Hepatocyte (in vitro differentiated cells): Measurements from ENCODE around the gene NHERF2. TPM values are rescaled to one million over a fixed set of nuclear protein-coding genes. Genes with fewer than 3 reads are reported as not detected.

Experiments
- DNase-seq: peaks from one replicate; pipeline ENCODE4 v3.0.0-alpha.2; 2016; ENCODE audit warnings: low spot score
- H2AFZ ChIP-seq: fragments of 200-600 bp; sonication (generic); 2 replicates; pipeline ENCODE4 v1.6.0; 2016; ENCODE audit warnings: antibody characterized with exemption, mild to moderate bottlenecking
- H3K27ac ChIP-seq: fragments of 200-600 bp; sonication (generic); 2 replicates; pipeline ENCODE4 v1.5.1; 2016; ENCODE audit warnings: mild to moderate bottlenecking
- H3K27me3 ChIP-seq: fragments of 200-600 bp; sonication (generic); 2 replicates; pipeline ENCODE4 v1.6.1; 2016
- H3K36me3 ChIP-seq: fragments of 200-600 bp; sonication (generic); replicated peaks from 2 replicates; pipeline ENCODE4 v1.5.1; 2016; ENCODE audit warnings: low read depth; ENCODE audit not compliant: insufficient read depth
- H3K4me1 ChIP-seq: fragments of 200-600 bp; sonication (generic); 2 replicates; pipeline ENCODE4 v1.5.1; 2016; ENCODE audit warnings: mild to moderate bottlenecking, moderate library complexity; ENCODE audit not compliant: insufficient read depth
- H3K4me2 ChIP-seq: fragments of 200-600 bp; sonication (generic); 2 replicates; pipeline ENCODE4 v1.6.0; 2016
- H3K4me3 ChIP-seq: fragments of 200-600 bp; sonication (generic); 2 replicates; pipeline ENCODE4 v1.5.1; 2016; ENCODE audit warnings: mild to moderate bottlenecking
- H3K79me2 ChIP-seq: fragments of 200-600 bp; sonication (generic); 2 replicates; pipeline ENCODE4 v1.6.0; 2017; ENCODE audit warnings: mild to moderate bottlenecking
- H3K9me2 ChIP-seq: fragments of 200-600 bp; sonication (generic); replicated peaks from 2 replicates; pipeline ENCODE4 v1.6.0; 2017; ENCODE audit warnings: mild to moderate bottlenecking; ENCODE audit not compliant: insufficient read depth
- H3K9me3 ChIP-seq: fragments of 200-600 bp; sonication (generic); 2 replicates; pipeline ENCODE4 v1.5.1; 2016; ENCODE audit warnings: low read depth, mild to moderate bottlenecking
- H4K20me1 ChIP-seq: fragments of 200-600 bp; sonication (generic); 2 replicates; pipeline ENCODE4 v1.6.0; 2016; ENCODE audit warnings: mild to moderate bottlenecking; ENCODE audit not compliant: insufficient read depth, poor library complexity, severe bottlenecking
- CTCF ChIP-seq: fragments of 200-600 bp; sonication (generic); IDR thresholded peaks from 2 replicates; pipeline ENCODE4 v1.5.1; 2016; ENCODE audit warnings: antibody characterized with exemption, mild to moderate bottlenecking; ENCODE audit not compliant: poor library complexity
- EZH2 ChIP-seq: fragments of 200-600 bp; sonication (generic); IDR thresholded peaks from 2 replicates; pipeline ENCODE4 v1.6.1; 2016; ENCODE audit warnings: antibody characterized with exemption, mild to moderate bottlenecking, borderline replicate concordance
- EZH2phosphoT487 ChIP-seq: fragments of 200-600 bp; sonication (generic); IDR thresholded peaks from one replicate; pipeline ENCODE4 v1.6.1; 2018; ENCODE audit warnings: antibody characterized with exemption, mild to moderate bottlenecking, low read depth, moderate library complexity; ENCODE audit not compliant: unreplicated experiment, severe bottlenecking
- WGBS: methylation state at CpG from one replicate; pipeline ENCODE4 v1.1.6; 2016; ENCODE audit warnings: low lambda C conversion rate; ENCODE audit errors: missing lambda C conversion rate; 5-methylcytosine and 5-hydroxymethylcytosine counted together
- polyA plus RNA-seq: library from polyadenylated mRNA; unstranded; fragments of >200 nt; fragmentation: Nextera tagmentation; extraction: Ambion mirVana; gene quantifications from 2 replicates; pipeline ENCODE4 v1.2.1, GENCODE V29; 2016
- total RNA-seq: library from RNA; depleted of rRNA; stranded (reverse); fragments of >200 nt; gene quantifications from 2 replicates; pipeline ENCODE4 v1.2.3, GENCODE V29; 2014

The NHERF2 gene
- total and polyA plus RNA-seq, 2 experiments from 2014 or later: 29.6 to 43.8 TPM

DNA sequence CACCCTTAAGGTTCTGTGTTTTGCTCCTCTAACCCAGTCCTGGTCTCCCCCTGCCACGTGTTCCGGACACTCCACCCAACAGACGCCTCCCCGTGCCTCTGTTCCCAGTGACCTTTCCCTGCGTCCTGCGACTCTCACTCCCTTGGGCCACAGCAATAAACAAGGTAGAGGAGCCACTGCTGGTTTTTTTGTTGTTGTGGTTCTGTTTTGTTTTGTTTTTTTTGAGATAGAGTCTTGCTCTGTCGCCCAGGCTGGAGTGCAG lies 10.8 kb upstream of the NHERF2 start:
- WGBS: 84% methylated on average over 7 of the region's 7 CpGs
- Histone ChIP-seq H2AFZ (no peak overlapping the region), H3K4me3 (no peak overlapping the region), H3K27ac (peak overlapping the region; percentile 85), H3K9me2 (no peaks in the 10 kb centered on the region), H3K36me3 (no peaks in the 10 kb centered on the region), H3K79me2 (no peaks in the 10 kb centered on the region), H3K4me2 (no peak overlapping the region), H3K27me3 (peaks cover 21% of the 10 kb centered on the region), H3K4me1 (peaks cover 17% of the 10 kb centered on the region), H3K9me3 (no peaks in the 10 kb centered on the region), H4K20me1 (no peaks in the 10 kb centered on the region)
- TF ChIP-seq EZH2 (no peak), CTCF (no peak), EZH2phosphoT487 (no peak)
- DNase-seq: no peak

GRCh38 chr16:2016407-2016922 lies 10.2 kb upstream of the NHERF2 start:
- Histone ChIP-seq H3K4me2 (no peak overlapping the region), H2AFZ (no peak overlapping the region), H3K4me1 (peaks cover 17% of the 10 kb centered on the region), H3K27ac (no peak overlapping the region), H4K20me1 (no peaks in the 10 kb centered on the region), H3K27me3 (peaks cover 21% of the 10 kb centered on the region), H3K79me2 (no peaks in the 10 kb centered on the region), H3K9me2 (no peaks in the 10 kb centered on the region), H3K9me3 (no peaks in the 10 kb centered on the region), H3K36me3 (no peaks in the 10 kb centered on the region), H3K4me3 (no peak overlapping the region)
- no peak for DNase-seq
- 53% methylated on average over 13 of the region's 13 CpGs for WGBS
- TF ChIP-seq CTCF: peak; percentile 35
- no peak for TF ChIP-seq EZH2phosphoT487

DNA sequence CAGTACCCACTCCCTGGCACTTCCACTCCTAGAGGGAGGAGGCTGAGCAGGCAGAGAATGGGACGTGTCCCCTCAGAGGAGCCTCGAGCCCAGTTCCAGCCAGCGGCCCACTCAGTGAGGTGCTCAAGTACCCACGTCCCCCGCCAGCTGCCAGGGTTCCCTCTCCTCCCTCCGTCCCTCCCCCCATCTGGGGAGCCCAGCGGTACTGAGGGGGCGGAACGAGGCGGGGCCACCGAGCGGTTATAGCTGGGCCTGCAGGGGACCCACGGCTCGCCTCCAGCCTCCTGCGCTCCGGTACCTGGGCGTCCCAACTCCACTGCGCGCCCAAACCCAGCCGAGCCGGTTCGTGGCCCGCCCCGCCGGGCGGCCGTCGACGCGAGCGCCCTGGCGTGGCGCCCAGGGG lies 7.2 kb upstream of the NHERF2 start, which contains the start of gene NPW:
Gene NPW, plus strand, starts transcription at position 268 of the 403 bp plus-strand sequence.
- H4K20me1 ChIP-seq: no peaks in the 10 kb centered on the region
- TF ChIP-seq CTCF (no peak), EZH2 (no peak), EZH2phosphoT487 (no peak)
- no peaks in the 10 kb centered on the region for H3K9me2 ChIP-seq
- no peak within 1 kb of the TSS for H3K4me3 ChIP-seq
- no peak within 1 kb of the TSS for H2AFZ ChIP-seq
- H3K4me2 ChIP-seq: peak within 1 kb of the TSS; percentile 80
- H3K27me3 ChIP-seq: peaks cover 21% of the 10 kb centered on the region
- H3K9me3 ChIP-seq: no peaks in the 10 kb centered on the region
- no peak within 1 kb of the TSS for H3K27ac ChIP-seq
- no peaks in the 10 kb centered on the region for H3K36me3 ChIP-seq
- peaks cover 32% of the 10 kb centered on the region for H3K4me1 ChIP-seq
- 14% methylated on average over 15 of the region's 33 CpGs for WGBS
- H3K79me2 ChIP-seq: no peaks in the 10 kb centered on the region
- no peak for DNase-seq
